Activated B cell treated with CpG ODN at 0.5 μM for 24 hours (primary cell): ENCODE results near the gene TEAD1. TPM values are rescaled to one million over a fixed set of nuclear protein-coding genes. Genes with fewer than 3 reads are reported as not detected.

Experiments
- ATAC-seq: fragments of 200-7000 bp; cut with Tn5 transposase; one replicate; pipeline ENCODE4 v1.10.0; 2021; ENCODE audit warnings: low read depth, mild to moderate bottlenecking, moderate library complexity
- CTCF ChIA-PET: fragments of 350-600 bp; sonication (Branson Sonifier 250); formaldehyde crosslinking; loops from one replicate; lab custom pipeline; 2021; ENCODE audit warnings: antibody characterized with exemption; lab: Charles Lee
- POLR2A ChIA-PET: fragments of 350-600 bp; sonication (Branson Sonifier 250); formaldehyde crosslinking; loops from one replicate; lab custom pipeline; 2021; ENCODE audit warnings: antibody characterized with exemption; lab: Charles Lee
- DNase-seq: peaks from one replicate; pipeline ENCODE4 v3.0.0; 2022
- H3K27ac Mint-ChIP-seq: one replicate; pipeline ENCODE4 v1.8.0; 2020; ENCODE audit warnings: mixed read lengths
- H3K27me3 Mint-ChIP-seq: one replicate; pipeline ENCODE4 v1.8.0; 2021; ENCODE audit warnings: mixed read lengths
- H3K36me3 Mint-ChIP-seq: one replicate; pipeline ENCODE4 v1.8.0; 2021; ENCODE audit warnings: low read depth, mixed read lengths
- H3K4me1 Mint-ChIP-seq: one replicate; pipeline ENCODE4 v1.8.0; 2021; ENCODE audit warnings: mixed read lengths
- H3K4me3 Mint-ChIP-seq: one replicate; pipeline ENCODE4 v1.8.0; 2020; ENCODE audit warnings: mild to moderate bottlenecking, mixed read lengths
- H3K9me3 Mint-ChIP-seq: one replicate; pipeline ENCODE4 v1.8.0; 2020; ENCODE audit warnings: mixed read lengths
- intact Hi-C: fragments of 100-400 bp; cut with micrococcal nuclease; formaldehyde crosslinking; loops from one replicate; pipeline ENCODE4 v1.15.1; 2024
- total RNA-seq: library from RNA; stranded (reverse); gene quantifications from 2 replicates; pipeline ENCODE4 v1.2.3, GENCODE V29; 2022
- TF ChIP-seq, protein P1 (sequence below): fragments of 200-600 bp; IDR thresholded peaks from one replicate; pipeline ENCODE4 v1.8.0; 2022; ENCODE audit warnings: antibody characterized with exemption, mild to moderate bottlenecking

Gene TEAD1
- total RNA-seq, 1 donor from 2014 or later, result 0.07 TPM

DNA sequence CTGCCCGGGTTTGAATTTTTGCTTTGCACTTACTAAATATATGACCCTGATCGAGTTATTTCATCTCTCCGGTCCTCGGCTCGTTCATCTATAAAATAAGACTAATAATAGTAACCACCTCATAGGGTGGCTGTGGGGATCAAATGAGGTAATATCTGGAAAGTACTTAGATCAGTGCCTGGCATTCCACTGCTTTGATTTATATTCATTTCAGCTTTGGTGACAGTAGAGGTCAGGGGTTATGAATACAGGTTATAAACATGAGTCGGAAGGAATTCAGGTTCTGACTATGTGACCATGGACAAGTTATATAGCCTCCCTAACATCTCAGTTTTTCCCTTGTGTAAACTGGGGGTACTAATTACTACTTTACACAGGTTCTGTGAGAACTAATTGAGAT is 2.9 kb upstream of the TEAD1 start:
- POLR2A ChIA-PET, result no interaction called here
- DNase-seq (no peak), ATAC-seq (no peak)
- H3K4me3 Mint-ChIP-seq, result no peak overlapping the region
- intact Hi-C loops, result loop anchor here (5.0 kb wide), 1 partner anchor 606 kb away; the partner anchor contains the start of gene BMAL1
- no peaks in the 10 kb centered on the region for H3K36me3 Mint-ChIP-seq
- H3K4me1 Mint-ChIP-seq, result peaks cover 15% of the 10 kb centered on the region
- TF ChIP-seq, protein P1, sequence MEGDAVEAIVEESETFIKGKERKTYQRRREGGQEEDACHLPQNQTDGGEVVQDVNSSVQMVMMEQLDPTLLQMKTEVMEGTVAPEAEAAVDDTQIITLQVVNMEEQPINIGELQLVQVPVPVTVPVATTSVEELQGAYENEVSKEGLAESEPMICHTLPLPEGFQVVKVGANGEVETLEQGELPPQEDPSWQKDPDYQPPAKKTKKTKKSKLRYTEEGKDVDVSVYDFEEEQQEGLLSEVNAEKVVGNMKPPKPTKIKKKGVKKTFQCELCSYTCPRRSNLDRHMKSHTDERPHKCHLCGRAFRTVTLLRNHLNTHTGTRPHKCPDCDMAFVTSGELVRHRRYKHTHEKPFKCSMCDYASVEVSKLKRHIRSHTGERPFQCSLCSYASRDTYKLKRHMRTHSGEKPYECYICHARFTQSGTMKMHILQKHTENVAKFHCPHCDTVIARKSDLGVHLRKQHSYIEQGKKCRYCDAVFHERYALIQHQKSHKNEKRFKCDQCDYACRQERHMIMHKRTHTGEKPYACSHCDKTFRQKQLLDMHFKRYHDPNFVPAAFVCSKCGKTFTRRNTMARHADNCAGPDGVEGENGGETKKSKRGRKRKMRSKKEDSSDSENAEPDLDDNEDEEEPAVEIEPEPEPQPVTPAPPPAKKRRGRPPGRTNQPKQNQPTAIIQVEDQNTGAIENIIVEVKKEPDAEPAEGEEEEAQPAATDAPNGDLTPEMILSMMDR, result no peak
- peaks cover 56% of the 10 kb centered on the region for H3K27me3 Mint-ChIP-seq
- CTCF ChIA-PET, result no interaction called here
- H3K9me3 Mint-ChIP-seq, result peaks cover 4% of the 10 kb centered on the region
- no peak overlapping the region for H3K27ac Mint-ChIP-seq

DNA sequence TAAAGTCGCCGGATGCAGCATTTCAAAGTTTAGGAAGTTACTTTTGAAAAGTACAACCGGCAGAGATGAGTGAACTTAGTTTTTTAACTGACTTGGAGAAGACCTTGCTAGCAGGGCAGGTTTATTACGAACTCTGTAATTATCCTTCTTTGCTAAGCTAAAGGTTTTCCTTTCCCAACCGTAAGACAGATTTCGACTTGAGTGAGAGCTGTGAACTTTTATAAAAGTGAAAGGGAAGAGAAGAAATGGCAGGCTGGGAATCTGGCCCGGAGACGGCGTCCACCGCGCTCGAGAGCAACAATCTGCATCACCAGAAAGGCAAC is 659 bp upstream of the TEAD1 start:
- ChIA-PET POLR2A (no interaction called here), CTCF (no interaction called here)
- intact Hi-C loops, result loop anchor here (5.0 kb wide), 1 partner anchor 604 kb away; the partner anchor contains the start of gene BMAL1
- no peak for ATAC-seq
- peaks cover 2% of the 10 kb centered on the region for H3K9me3 Mint-ChIP-seq
- no peak for DNase-seq
- H3K36me3 Mint-ChIP-seq, result no peaks in the 10 kb centered on the region
- TF ChIP-seq, protein P1, result no peak
- peaks cover 15% of the 10 kb centered on the region for H3K4me1 Mint-ChIP-seq
- no peak overlapping the region for H3K27ac Mint-ChIP-seq
- H3K4me3 Mint-ChIP-seq, result peak overlapping the region; percentile 75
- peaks cover 62% of the 10 kb centered on the region for H3K27me3 Mint-ChIP-seq

DNA sequence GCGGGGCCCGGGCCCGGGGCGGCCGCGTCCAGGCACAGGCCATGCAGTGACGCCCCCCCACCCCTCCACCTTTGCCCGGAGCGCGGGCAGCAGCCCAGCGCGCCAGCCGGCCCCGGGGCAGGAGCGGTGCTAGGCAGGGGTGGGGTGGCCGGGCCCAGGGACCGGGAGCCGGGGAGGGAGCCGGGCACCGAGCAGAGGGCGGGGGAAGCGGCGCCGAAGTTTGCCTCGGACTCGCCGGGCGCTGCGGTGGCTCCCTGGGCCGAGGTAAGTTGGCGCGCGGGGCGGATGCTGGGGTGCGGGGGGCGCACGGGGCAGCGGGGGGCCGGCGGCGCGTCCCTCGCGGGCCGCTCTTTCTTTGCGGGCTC is 332 bp downstream of the TEAD1 start:
- intact Hi-C loops, result loop anchor here (5.0 kb wide), 1 partner anchor 603 kb away; the partner anchor contains the start of gene BMAL1
- ATAC-seq (peak; percentile 29), DNase-seq (no peak)

DNA sequence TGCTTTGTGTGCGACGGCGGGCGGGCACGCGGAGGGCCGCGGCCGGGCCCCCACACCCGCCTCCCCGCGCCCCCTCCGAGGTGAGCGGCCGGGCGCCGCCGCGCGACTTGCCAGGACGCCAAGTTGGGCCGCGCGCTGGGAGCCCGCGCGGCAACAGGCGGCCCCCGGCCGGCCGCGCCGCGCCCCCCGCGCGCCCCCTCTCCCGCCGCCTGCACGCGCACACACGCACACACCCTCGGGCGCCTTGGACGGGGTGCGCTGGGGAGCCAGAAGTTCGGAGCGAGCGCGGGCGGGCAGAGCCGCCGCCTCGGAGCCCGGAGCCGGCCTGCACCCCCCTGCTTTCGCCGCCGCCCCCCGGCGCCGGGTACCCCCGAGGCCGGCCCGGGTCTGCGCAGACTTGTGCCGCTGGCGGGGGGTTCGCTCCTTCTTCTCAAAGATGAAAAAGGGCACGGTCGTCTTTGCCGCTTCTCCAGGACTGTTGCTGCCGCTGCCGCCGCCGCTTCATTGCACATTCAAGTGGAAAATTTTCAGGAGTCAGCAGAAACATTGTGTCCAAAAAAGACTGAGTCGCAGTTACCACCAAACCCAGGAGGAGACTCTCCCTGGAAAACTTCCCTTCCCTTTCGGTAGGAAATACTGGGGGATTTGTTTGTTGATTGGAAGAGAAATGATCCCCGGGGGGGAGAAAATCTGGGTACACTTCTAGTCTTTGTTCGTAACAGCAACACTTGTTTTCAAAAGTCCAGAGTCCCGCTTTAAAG is 895 bp downstream of the TEAD1 start:
- no peak overlapping the region for H3K27ac Mint-ChIP-seq
- ChIA-PET CTCF (no interaction called here), POLR2A (no interaction called here)
- H3K27me3 Mint-ChIP-seq, result peaks cover 59% of the 10 kb centered on the region
- ATAC-seq, result no peak
- H3K9me3 Mint-ChIP-seq, result peaks cover 2% of the 10 kb centered on the region
- no peaks in the 10 kb centered on the region for H3K36me3 Mint-ChIP-seq
- TF ChIP-seq, protein P1, result no peak
- H3K4me1 Mint-ChIP-seq, result peaks cover 15% of the 10 kb centered on the region
- intact Hi-C loops, result loop anchor here (5.0 kb wide), 1 partner anchor 602 kb away; the partner anchor contains the start of gene BMAL1
- H3K4me3 Mint-ChIP-seq, result peak overlapping the region; percentile 65
- DNase-seq, result no peak

More for the DNA sequence above, 332 bp downstream of the TEAD1 start:
- Mint-ChIP-seq H3K36me3 (no peaks in the 10 kb centered on the region), H3K4me3 (no peak overlapping the region), H3K27me3 (peaks cover 62% of the 10 kb centered on the region), H3K27ac (no peak overlapping the region), H3K4me1 (peaks cover 15% of the 10 kb centered on the region), H3K9me3 (peaks cover 2% of the 10 kb centered on the region)
- CTCF ChIA-PET, result no interaction called here
- TF ChIP-seq, protein P1, result no peak
- POLR2A ChIA-PET, result no interaction called here

DNA sequence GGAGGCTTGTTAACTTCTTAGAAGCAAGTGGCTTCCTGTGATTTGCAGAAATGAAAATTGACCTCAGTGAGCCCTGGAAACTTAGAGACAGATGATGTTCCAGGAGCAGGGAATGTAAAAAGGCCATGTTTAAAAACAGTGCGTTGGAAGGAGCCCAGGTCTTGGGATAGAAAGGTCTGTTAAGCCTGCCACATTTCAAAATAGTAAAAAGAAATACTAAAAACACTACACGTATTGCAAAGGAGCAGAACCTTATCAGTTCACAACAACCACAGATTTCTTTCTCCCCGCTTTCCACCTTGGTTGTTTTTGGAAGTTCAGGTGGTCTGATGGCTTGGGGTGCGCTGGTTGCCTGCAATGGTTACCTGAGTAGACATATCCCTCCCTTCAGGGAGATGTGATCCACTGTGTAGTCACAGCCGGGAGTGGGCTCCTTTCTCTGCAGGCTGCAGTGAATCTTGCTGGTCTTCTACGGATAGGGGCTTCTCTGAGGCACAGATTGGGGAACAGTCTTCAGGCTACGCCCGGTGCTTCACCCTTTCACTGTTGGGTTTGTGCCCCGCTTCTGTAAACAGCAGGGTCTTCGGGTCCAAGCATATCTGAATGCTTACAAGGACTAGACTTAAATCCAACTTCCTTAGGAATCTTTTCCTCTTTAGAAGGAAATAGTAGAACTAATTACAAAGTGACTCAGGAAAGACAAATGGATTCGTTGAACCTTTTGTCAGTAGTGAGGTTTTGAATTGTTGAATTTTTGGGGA is 1.9 kb downstream of the TEAD1 start:
- peaks cover 2% of the 10 kb centered on the region for H3K9me3 Mint-ChIP-seq
- peaks cover 15% of the 10 kb centered on the region for H3K4me1 Mint-ChIP-seq
- H3K36me3 Mint-ChIP-seq, result no peaks in the 10 kb centered on the region
- DNase-seq (no peak), ATAC-seq (no peak)
- POLR2A ChIA-PET, result no interaction called here
- intact Hi-C loops, result no loop called here
- H3K27me3 Mint-ChIP-seq, result peaks cover 65% of the 10 kb centered on the region
- CTCF ChIA-PET, result no interaction called here
- TF ChIP-seq, protein P1, result no peak
- H3K27ac Mint-ChIP-seq, result no peak overlapping the region
- H3K4me3 Mint-ChIP-seq, result no peak overlapping the region
